Spleen (tissue), 7 donors: ENCODE results near the gene SLAMF1.

Experiments
- POLR2AphosphoS5 ChIP-seq, 3 donors: sonication (generic); formaldehyde crosslinking; IDR thresholded peaks; one replicate each; pipeline ENCODE4 v1.5.1; 2017; ENCODE audit warnings: antibody characterized with exemption in 3 of 3
- TF ChIP-seq, protein P1 (sequence below), 11 experiments: fragments of 200-600 bp in 7 of 11; fragments of 450-650 bp in 4 of 11; sonication (generic) in 4 of 11; IDR thresholded peaks in 8 of 11; conservative IDR thresholded peaks in 3 of 11; 1 replicate in 7 of 11; 2 replicates in 4 of 11; pipeline versions ENCODE4 v1.4.0 to v1.8.0; 2016 to 2021; ENCODE audit warnings: antibody characterized with exemption in 11 of 11, inconsistent platforms in 4 of 11, mild to moderate bottlenecking in 1 of 11
- donor health status: DM: no; HTN: no; CAD: no; lungs with moderate emphysema.
- donor health status: DM: no; HTN: no; CAD: no.
- donor health status: DM: no; HTN: no; CAD: no.

DNA sequence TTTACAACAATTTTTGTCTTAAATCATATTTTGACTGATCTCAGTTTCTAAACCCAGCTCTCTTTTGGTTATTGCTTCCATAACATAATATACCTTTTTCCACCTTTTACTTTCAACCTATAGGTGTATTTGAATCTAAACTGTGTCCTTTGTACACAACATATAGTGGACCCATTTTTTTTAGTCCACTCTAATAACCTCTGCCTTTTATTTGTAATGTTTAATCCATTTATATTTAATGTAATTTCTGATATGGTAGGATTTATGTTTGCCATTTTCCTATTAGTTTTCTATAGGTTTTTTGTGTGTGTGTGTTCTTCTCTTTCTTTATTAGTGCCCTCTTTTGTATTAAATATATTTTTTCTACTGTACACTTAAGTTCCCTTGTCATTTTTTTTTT, 22.4 kb upstream of the SLAMF1 start:
- TF ChIP-seq, protein P1, sequence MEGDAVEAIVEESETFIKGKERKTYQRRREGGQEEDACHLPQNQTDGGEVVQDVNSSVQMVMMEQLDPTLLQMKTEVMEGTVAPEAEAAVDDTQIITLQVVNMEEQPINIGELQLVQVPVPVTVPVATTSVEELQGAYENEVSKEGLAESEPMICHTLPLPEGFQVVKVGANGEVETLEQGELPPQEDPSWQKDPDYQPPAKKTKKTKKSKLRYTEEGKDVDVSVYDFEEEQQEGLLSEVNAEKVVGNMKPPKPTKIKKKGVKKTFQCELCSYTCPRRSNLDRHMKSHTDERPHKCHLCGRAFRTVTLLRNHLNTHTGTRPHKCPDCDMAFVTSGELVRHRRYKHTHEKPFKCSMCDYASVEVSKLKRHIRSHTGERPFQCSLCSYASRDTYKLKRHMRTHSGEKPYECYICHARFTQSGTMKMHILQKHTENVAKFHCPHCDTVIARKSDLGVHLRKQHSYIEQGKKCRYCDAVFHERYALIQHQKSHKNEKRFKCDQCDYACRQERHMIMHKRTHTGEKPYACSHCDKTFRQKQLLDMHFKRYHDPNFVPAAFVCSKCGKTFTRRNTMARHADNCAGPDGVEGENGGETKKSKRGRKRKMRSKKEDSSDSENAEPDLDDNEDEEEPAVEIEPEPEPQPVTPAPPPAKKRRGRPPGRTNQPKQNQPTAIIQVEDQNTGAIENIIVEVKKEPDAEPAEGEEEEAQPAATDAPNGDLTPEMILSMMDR (IDR thresholded peaks at IDR 0.05 in 8 of 11, conservative IDR thresholded peaks at IDR 0.05 in 3 of 11), result no peak
- no peak for TF ChIP-seq POLR2AphosphoS5 (IDR thresholded peaks at IDR 0.05)
